GM21423 (cell line): ENCODE measurements around the gene CCNT2.
"Not testable (repeated sequence)": the region's sequence is repeated elsewhere in the genome, so short reads cannot be mapped to it uniquely, and the experiment has no call there.

Experiments
- ATAC-seq: cut with Tn5 transposase; IDR thresholded peaks from one replicate; pipeline ENCODE4 v1.9.1; 2021; ENCODE audit warnings: mild to moderate bottlenecking, moderate library complexity; ENCODE audit not compliant: unreplicated experiment

CCNT2 gene

GRCh38 chr2:134918526-134919340 lies at the start of gene CCNT2:
Gene CCNT2 (plus strand): TSS chr2:134918822. CDS start chr2:134918855, 33 bp downstream.
- ATAC-seq: peak; percentile 88

GRCh38 chr2:134869946-134870736 lies 48.5 kb upstream of the CCNT2 start:
- no peak for ATAC-seq

GRCh38 chr2:134873152-134873551 lies 45.5 kb upstream of the CCNT2 start:
- ATAC-seq: no peak

GRCh38 chr2:134875309-134875708 lies 43.3 kb upstream of the CCNT2 start:
- ATAC-seq: no peak

- no peak for ATAC-seq
Observed at GRCh38 chr2:134882773-134883172, 35.8 kb upstream of the CCNT2 start.

GRCh38 chr2:134883552-134884293 lies 34.9 kb upstream of the CCNT2 start:
- ATAC-seq: no peak

GRCh38 chr2:134884435-134884834 lies 34.2 kb upstream of the CCNT2 start:
- no peak for ATAC-seq

- no peak for ATAC-seq
Observed at GRCh38 chr2:134892282-134893035, 26.2 kb upstream of the CCNT2 start.

- no peak for ATAC-seq
Observed at GRCh38 chr2:134897932-134898331, 20.7 kb upstream of the CCNT2 start.

- no peak for ATAC-seq
Observed at GRCh38 chr2:134899204-134899603, 19.4 kb upstream of the CCNT2 start.

- ATAC-seq: no peak
Observed at GRCh38 chr2:134900151-134900550, 18.5 kb upstream of the CCNT2 start.

- not testable (repeated sequence) for ATAC-seq
Observed at GRCh38 chr2:134903701-134904100, 14.9 kb upstream of the CCNT2 start.

- ATAC-seq: no peak
Observed at GRCh38 chr2:134905168-134905567, 13.5 kb upstream of the CCNT2 start.

- no peak for ATAC-seq
Observed at GRCh38 chr2:134906726-134907125, 11.9 kb upstream of the CCNT2 start.

GRCh38 chr2:134907441-134908116 lies 11.0 kb upstream of the CCNT2 start:
- ATAC-seq: not testable (repeated sequence)

- no peak for ATAC-seq
Observed at GRCh38 chr2:134910763-134911399, 7.7 kb upstream of the CCNT2 start.

GRCh38 chr2:134911400-134911785 lies 7.2 kb upstream of the CCNT2 start:
- no peak for ATAC-seq

- ATAC-seq: no peak
Observed at GRCh38 chr2:134912361-134912760, 6.3 kb upstream of the CCNT2 start.

GRCh38 chr2:134917360-134917865 lies 1.2 kb upstream of the CCNT2 start:
- no peak for ATAC-seq
